Mesodermal cell (in vitro differentiated cells): ENCODE results near the gene UIMC1.

Source experiments
- H3K27ac ChIP-seq: 2 replicates; pipeline ENCODE4 v1.7.0; 2013; ENCODE audit warnings: mild to moderate bottlenecking, low read depth, low read length, moderate library complexity; ENCODE audit not compliant: severe bottlenecking
- H3K36me3 ChIP-seq: 2 replicates; pipeline ENCODE4 v1.7.1; 2013; ENCODE audit warnings: mild to moderate bottlenecking, low read length, moderate library complexity; ENCODE audit not compliant: control insufficient read depth, insufficient read depth
- H3K4me1 ChIP-seq: one replicate; pipeline ENCODE4 v1.7.1; 2013; ENCODE audit warnings: mild to moderate bottlenecking, low read length; ENCODE audit not compliant: insufficient read depth, control insufficient read depth, poor library complexity, severe bottlenecking
- H3K4me3 ChIP-seq: 2 replicates; pipeline ENCODE4 v1.7.0; 2013; ENCODE audit warnings: low read length, control low read depth, mild to moderate bottlenecking; ENCODE audit not compliant: insufficient read depth, poor library complexity, severe bottlenecking; ENCODE audit errors: extremely low read depth
- H3K9me3 ChIP-seq: 2 replicates; pipeline ENCODE4 v1.7.1; 2013; ENCODE audit warnings: mild to moderate bottlenecking, low read length, moderate library complexity; ENCODE audit not compliant: control insufficient read depth
- WGBS, 2 experiments: methylation state at CpG; one replicate each; pipeline ENCODE4 v1.1.5; 2013; ENCODE audit warnings: missing lambda C conversion rate in 2 of 2; ENCODE audit not compliant: insufficient coverage in 2 of 2; 5-methylcytosine and 5-hydroxymethylcytosine counted together

UIMC1 gene

DNA sequence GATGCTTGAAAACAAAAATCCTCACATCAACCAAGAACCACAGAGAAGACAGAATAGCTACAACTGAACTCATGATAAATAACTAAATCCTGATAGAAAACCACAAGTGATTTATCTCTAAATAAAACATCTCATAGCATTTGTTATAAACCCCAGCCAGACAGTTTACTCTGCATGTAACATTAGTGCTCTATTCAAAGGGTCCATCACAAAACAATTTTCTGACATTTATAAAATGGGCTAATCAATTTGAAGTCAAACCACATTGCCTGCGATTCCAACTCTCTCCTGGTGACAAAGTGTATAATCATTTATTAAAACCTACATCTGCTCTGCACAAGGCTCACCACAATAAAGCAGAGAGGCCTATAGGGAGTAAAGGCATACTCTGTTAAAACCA, 49.8 kb downstream of the UIMC1 start:
- WGBS, 2 experiments = no CpG with 5 or more reads among the region's 1 CpG
- no peak overlapping the region for H3K4me3 ChIP-seq
- H3K36me3 ChIP-seq = peaks cover 57% of the 10 kb centered on the region
- H3K9me3 ChIP-seq = no peaks in the 10 kb centered on the region
- no peaks in the 10 kb centered on the region for H3K4me1 ChIP-seq
- no peak overlapping the region for H3K27ac ChIP-seq

DNA sequence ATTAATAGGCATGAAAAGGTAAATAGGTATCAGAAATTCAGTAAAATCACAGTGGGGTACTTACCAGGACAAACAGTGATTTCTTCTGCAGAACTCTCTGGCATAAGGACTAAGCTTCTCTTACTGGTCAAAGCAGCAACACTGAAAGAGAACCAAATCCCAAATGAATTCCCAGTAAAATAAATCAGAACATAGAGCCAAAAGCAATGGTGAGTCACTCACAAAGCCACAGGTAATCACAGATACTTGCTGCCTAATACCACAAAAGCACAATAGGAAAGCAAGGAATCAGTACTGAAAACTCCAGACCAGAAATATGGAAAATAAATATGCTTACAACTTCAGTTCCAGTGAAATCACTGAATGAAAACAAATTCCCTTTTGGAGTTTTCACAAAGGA, 50.7 kb downstream of the UIMC1 start:
- H3K27ac ChIP-seq = no peak overlapping the region
- H3K36me3 ChIP-seq = peaks cover 64% of the 10 kb centered on the region
- H3K4me3 ChIP-seq = no peak overlapping the region
- H3K4me1 ChIP-seq = no peaks in the 10 kb centered on the region
- no peaks in the 10 kb centered on the region for H3K9me3 ChIP-seq

DNA sequence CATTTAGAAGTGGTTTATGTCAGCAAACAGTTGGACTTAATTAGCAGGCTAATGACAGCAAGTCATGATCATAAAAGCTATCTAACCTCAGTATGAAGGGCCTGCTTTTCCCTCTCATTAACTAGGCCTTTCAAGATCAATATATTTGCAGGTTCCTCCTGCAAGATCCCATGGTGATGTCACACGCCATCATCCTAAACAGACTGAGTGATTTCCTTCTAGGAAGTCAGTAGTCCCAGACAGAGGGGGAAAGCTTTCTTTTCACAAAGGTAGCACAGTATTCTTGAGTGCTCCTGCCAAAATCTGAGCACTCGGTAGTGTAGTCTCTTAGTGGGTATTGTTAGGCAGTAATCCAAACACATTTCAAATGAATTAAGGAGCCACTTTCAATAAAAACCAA, 52.5 kb downstream of the UIMC1 start:
- H3K4me3 ChIP-seq = no peak overlapping the region

DNA sequence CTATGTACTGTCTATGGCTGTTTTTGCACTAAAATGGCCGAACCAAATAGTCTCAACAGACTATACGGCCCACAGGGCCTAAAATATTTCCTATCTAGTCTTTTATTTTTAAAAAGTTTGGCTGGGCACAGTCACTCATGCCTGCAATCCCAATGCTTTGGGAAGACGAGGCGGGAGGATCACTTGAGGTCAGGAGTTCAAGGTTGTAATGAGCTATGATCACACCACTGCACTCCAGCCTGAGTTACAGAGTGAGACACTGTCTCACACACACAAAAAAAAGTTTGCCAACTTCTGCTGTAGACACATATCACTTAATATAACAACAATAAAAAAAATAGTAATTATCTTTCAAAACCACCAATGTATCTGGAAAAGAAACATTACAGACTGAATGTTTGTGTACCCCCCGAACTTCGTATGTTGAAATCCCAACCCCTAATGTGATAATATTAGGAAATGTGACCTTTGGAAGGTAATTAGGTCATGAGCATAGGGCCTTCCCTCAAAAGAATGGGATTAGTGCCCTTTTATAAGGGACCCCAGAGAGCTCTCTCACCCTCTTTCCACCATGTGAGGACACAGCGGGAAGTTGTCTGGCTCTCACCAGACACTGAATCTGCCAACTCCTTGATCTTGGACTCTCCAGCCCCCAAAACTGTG, 53.9 kb downstream of the UIMC1 start:
- peaks cover 84% of the 10 kb centered on the region for H3K36me3 ChIP-seq
- 93% methylated on average over 3 of the region's 7 CpGs; no CpG with 5 or more reads in 1 of the 2 experiments for WGBS, 2 experiments

More for the DNA sequence above, 52.5 kb downstream of the UIMC1 start:
- no peaks in the 10 kb centered on the region for H3K9me3 ChIP-seq
- no peaks in the 10 kb centered on the region for H3K4me1 ChIP-seq
- H3K36me3 ChIP-seq = peaks cover 81% of the 10 kb centered on the region
- 100% methylated on average over 1 of the region's 2 CpGs; no CpG with 5 or more reads in 1 of the 2 experiments for WGBS, 2 experiments
- no peak overlapping the region for H3K27ac ChIP-seq

DNA sequence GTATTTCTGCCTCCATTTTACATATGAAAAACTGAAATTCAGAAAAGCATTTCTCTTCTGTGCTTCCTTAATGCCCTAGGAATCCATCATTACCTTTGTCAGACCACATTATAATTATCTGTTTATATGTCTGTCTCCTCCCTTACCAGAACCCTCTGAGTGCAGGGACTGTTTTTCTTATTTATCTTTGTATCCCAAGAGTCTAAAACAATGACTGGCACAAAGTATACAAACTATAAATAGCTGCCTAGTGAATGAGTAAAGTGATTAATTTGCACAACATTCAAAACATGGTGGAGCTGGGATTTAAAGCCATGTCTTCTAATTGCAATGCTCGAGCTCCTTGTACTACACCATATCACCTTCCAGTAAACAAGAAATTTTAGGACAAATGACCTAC, 58.1 kb downstream of the UIMC1 start:
- 86% methylated on average over 1 of the region's 1 CpG; no CpG with 5 or more reads in 1 of the 2 experiments for WGBS, 2 experiments
- Histone ChIP-seq H3K27ac (no peak overlapping the region), H3K4me1 (no peaks in the 10 kb centered on the region), H3K36me3 (peaks cover 84% of the 10 kb centered on the region), H3K4me3 (no peak overlapping the region), H3K9me3 (no peaks in the 10 kb centered on the region)

More for the DNA sequence above, 53.9 kb downstream of the UIMC1 start:
- Histone ChIP-seq H3K4me3 (no peak overlapping the region), H3K27ac (no peak overlapping the region), H3K9me3 (no peaks in the 10 kb centered on the region), H3K4me1 (no peaks in the 10 kb centered on the region)

DNA sequence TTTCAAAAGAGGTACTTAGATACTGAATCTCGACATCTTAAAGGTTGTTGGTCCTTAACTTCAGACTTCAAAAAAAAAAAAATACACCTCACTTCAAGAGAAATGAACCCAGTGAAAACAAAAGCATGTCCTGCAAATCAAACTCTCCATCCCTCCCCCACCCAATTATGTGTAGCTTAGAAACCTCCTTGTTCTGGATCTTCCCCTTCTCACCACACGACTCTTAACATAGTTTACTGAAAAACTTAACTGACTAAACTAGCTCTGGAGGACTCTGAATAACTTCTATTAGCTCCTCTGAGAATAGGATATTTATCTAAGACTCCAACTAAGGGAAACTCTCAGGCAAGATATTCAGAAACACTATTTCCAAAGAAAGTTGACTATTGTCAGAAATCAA, 58.7 kb downstream of the UIMC1 start:
- H3K36me3 ChIP-seq = peaks cover 85% of the 10 kb centered on the region
- H3K4me1 ChIP-seq = no peaks in the 10 kb centered on the region
- H3K4me3 ChIP-seq = no peak overlapping the region
- WGBS, 2 experiments = 94 to 100% methylated on average over 2 of the region's 2 CpGs
- H3K27ac ChIP-seq = no peak overlapping the region
- no peaks in the 10 kb centered on the region for H3K9me3 ChIP-seq

DNA sequence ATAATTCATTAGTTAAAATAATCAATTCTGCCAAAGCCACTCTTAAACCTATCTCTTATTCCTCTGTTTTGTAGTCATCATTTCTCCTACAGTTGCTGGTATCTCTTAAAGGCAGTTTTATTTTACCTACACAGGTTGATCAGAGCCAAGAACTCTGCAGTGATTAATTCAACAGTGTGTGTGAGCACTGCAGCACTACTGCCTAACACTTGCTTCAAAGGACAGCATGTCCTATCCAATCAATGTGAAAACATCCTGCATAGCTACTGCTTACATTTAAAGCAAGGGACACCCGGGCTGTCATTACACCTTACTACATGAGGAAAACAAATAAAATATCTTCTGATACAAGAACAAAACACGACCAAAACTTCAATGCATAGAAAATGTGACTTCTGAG, 62.3 kb downstream of the UIMC1 start:
- H3K4me1 ChIP-seq = no peaks in the 10 kb centered on the region
- no peak overlapping the region for H3K27ac ChIP-seq
- peaks cover 70% of the 10 kb centered on the region for H3K36me3 ChIP-seq

DNA sequence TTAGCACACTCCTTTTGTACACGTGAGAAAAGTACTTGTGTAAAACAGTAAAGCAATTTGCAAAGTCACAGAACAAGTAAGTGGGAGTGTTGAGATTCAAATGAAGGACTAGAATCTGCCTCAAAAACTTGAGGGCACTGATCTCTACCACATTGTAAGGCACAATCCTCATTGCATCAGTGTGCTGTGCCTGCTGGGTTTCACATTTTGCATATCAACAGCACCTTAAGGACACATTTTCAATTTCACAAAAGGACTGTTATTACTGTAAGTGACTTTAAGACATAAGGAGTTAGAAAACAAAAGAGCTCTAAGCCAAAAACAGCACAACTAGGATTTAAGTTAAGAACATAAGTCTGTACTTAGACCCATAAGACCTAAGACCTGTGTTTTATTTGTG, 62.8 kb downstream of the UIMC1 start:
- no peak overlapping the region for H3K4me3 ChIP-seq
- H3K27ac ChIP-seq = no peak overlapping the region
- H3K36me3 ChIP-seq = peaks cover 72% of the 10 kb centered on the region
- no peaks in the 10 kb centered on the region for H3K4me1 ChIP-seq
- WGBS, 2 experiments = 40% methylated on average over 1 of the region's 1 CpG; no CpG with 5 or more reads in 1 of the 2 experiments
- no peaks in the 10 kb centered on the region for H3K9me3 ChIP-seq

More for the DNA sequence above, 62.3 kb downstream of the UIMC1 start:
- no CpG with 5 or more reads among the region's 2 CpGs for WGBS, 2 experiments
- Histone ChIP-seq H3K4me3 (no peak overlapping the region), H3K9me3 (no peaks in the 10 kb centered on the region)

DNA sequence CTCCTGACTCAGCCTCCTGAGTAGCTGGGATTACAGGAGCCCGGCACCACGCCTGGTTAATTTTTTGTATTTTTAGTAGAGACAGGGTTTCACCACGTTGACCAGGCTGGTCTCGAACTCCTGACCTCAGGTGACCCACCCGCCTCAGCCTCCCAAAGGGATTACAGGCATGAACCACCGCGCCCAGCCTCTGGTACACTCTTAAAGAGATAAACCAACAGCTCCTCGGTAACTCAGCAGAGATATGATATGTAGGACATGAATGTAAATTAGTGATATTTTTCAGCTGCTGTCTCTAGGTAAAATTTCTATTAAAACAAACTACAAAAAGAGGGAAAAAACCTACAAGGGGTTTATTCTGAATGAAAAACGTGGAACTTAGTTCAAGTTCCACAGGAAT, 64.6 kb downstream of the UIMC1 start:
- WGBS, 2 experiments = 97 to 100% methylated on average over 3 to 6 of the region's 9 CpGs
- Histone ChIP-seq H3K4me1 (no peaks in the 10 kb centered on the region), H3K36me3 (peaks cover 69% of the 10 kb centered on the region), H3K27ac (no peak overlapping the region), H3K4me3 (no peak overlapping the region), H3K9me3 (no peaks in the 10 kb centered on the region)

DNA sequence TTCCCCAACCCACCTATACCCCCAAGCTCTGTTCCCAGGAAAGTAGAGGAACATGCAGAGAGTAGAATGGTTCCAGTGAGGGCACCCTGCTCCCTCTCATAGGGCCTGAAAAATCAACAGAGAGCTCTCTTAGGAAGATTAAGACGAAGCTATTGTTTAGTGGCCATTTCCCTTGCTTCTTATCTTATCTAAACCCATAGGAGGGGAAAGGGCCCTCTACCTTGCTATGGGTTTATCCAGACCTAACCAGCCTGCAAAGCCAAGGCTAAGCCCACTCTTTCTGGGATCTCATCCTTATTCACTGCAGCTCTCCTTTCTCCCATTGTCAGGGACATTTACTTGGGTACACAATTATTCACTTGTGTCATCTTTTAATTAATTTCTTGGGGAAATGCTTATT, 68.1 kb downstream of the UIMC1 start:
- H3K27ac ChIP-seq = no peak overlapping the region
- H3K9me3 ChIP-seq = no peaks in the 10 kb centered on the region
- no peak overlapping the region for H3K4me3 ChIP-seq
- no peaks in the 10 kb centered on the region for H3K4me1 ChIP-seq
- H3K36me3 ChIP-seq = peaks cover 52% of the 10 kb centered on the region
- 71% methylated on average over 1 of the region's 1 CpG; no CpG with 5 or more reads in 1 of the 2 experiments for WGBS, 2 experiments

DNA sequence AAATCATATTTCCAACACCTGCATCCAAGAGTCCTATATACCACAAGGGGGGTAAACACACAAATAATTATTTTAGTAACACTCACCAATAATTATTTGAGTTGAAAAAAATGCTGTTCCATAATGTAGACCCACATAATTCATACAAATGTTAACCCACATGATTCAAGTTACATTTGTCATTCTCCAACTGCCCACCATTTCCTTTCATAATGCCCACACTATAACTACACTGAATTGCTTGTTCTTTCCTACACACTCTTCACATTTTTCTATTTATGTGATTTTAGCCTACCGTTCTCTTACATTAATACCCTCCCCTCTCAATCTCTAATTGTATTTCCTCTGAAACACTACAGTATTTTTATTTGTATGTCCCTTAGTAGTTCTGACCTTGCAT, 71.6 kb downstream of the UIMC1 start:
- H3K9me3 ChIP-seq = no peaks in the 10 kb centered on the region
- H3K4me1 ChIP-seq = no peaks in the 10 kb centered on the region
- H3K27ac ChIP-seq = no peak overlapping the region
- WGBS, 2 experiments = 40% methylated on average over 1 of the region's 1 CpG; no CpG with 5 or more reads in 1 of the 2 experiments
- H3K36me3 ChIP-seq = peaks cover 65% of the 10 kb centered on the region
- H3K4me3 ChIP-seq = no peak overlapping the region
